SK-N-DZ (cell line): ENCODE measurements around the gene KCNMA1.
"Not testable (repeated sequence)": the region's sequence is repeated elsewhere in the genome, so short reads cannot be mapped to it uniquely, and the experiment has no call there.

Experiments
- DNase-seq: peaks from one replicate; pipeline ENCODE4 v3.0.0-alpha.2; 2015; ENCODE audit warnings: low spot score

The KCNMA1 gene

GRCh38 chr10:77533887-77534278 is 103.7 kb downstream of the KCNMA1 start:
- DNase-seq: no peak

GRCh38 chr10:77533146-77533886 is 104.3 kb downstream of the KCNMA1 start:
- no peak for DNase-seq

- no peak for DNase-seq
Measured at GRCh38 chr10:77532068-77532467, 105.5 kb downstream of the KCNMA1 start.

- DNase-seq: no peak
Measured at GRCh38 chr10:77531441-77532001, 106.1 kb downstream of the KCNMA1 start.

- DNase-seq: no peak
Measured at GRCh38 chr10:77530011-77530410, 107.6 kb downstream of the KCNMA1 start.

- DNase-seq: no peak
Measured at GRCh38 chr10:77529050-77529576, 108.5 kb downstream of the KCNMA1 start.

GRCh38 chr10:77527839-77528238 is 109.8 kb downstream of the KCNMA1 start:
- DNase-seq: no peak

GRCh38 chr10:77526868-77527617 is 110.6 kb downstream of the KCNMA1 start:
- no peak for DNase-seq

- no peak for DNase-seq
Measured at GRCh38 chr10:77524281-77524711, 113.3 kb downstream of the KCNMA1 start.

- no peak for DNase-seq
Measured at GRCh38 chr10:77522268-77522809, 115.3 kb downstream of the KCNMA1 start.

GRCh38 chr10:77520995-77521394 is 116.6 kb downstream of the KCNMA1 start:
- DNase-seq: no peak

GRCh38 chr10:77520290-77520689 is 117.3 kb downstream of the KCNMA1 start:
- no peak for DNase-seq

GRCh38 chr10:77519791-77520190 is 117.8 kb downstream of the KCNMA1 start:
- DNase-seq: not testable (repeated sequence)

GRCh38 chr10:77518910-77519274 is 118.7 kb downstream of the KCNMA1 start:
- DNase-seq: no peak

- DNase-seq: no peak
Measured at GRCh38 chr10:77518241-77518909, 119.2 kb downstream of the KCNMA1 start.

GRCh38 chr10:77516575-77516974 is 121.0 kb downstream of the KCNMA1 start:
- no peak for DNase-seq

GRCh38 chr10:77514870-77515269 is 122.7 kb downstream of the KCNMA1 start:
- DNase-seq: no peak

GRCh38 chr10:77513781-77514331 is 123.8 kb downstream of the KCNMA1 start:
- DNase-seq: peak; percentile 68

GRCh38 chr10:77513220-77513619 is 124.4 kb downstream of the KCNMA1 start:
- DNase-seq: peak; percentile 20

- no peak for DNase-seq
Measured at GRCh38 chr10:77512219-77512578, 125.4 kb downstream of the KCNMA1 start.

GRCh38 chr10:77511498-77512218 is 126.0 kb downstream of the KCNMA1 start:
- peak; percentile 35 for DNase-seq
